ENCODE data around the gene GGT6. TPM values are rescaled to one million over a fixed set of nuclear protein-coding genes. Genes with fewer than 3 reads are reported as not detected.
A peak's percentile ranks its signal among the peaks of the same experiment; 100 is the strongest.

Gene GGT6
- total RNA-seq, 2 experiments from 2014 or later, result not detected

GRCh38 chr17:4588898-4589625 is 28.7 kb upstream of the GGT6 start:
- intact Hi-C loops (cut with micrococcal nuclease), result no loop called here
- H3K9me3 Mint-ChIP-seq, result no peaks in the 10 kb centered on the region
- no peaks in the 10 kb centered on the region for H3K4me1 Mint-ChIP-seq (ENCODE audit: low read depth)
- H3K4me3 Mint-ChIP-seq, result no peak overlapping the region
- H3K27me3 Mint-ChIP-seq (ENCODE audit: low read depth), result peaks cover 13% of the 10 kb centered on the region
- CTCF ChIA-PET, result interaction anchor here (0.9 to 1.6 kb wide), 2 partner anchors 22 kb away, joined by 4 to 6 read pairs; no protein-coding TSS in a partner anchor
- H3K27ac Mint-ChIP-seq, result no peak overlapping the region
- DNase-seq, result no peak
- no peaks in the 10 kb centered on the region for H3K36me3 Mint-ChIP-seq (ENCODE audit: low read depth)

GRCh38 chr17:4588391-4588790 is 28.0 kb upstream of the GGT6 start:
- peaks cover 19% of the 10 kb centered on the region for H3K27me3 Mint-ChIP-seq (ENCODE audit: low read depth)
- no peaks in the 10 kb centered on the region for H3K36me3 Mint-ChIP-seq (ENCODE audit: low read depth)
- H3K9me3 Mint-ChIP-seq, result no peaks in the 10 kb centered on the region
- CTCF ChIA-PET, result interaction anchor here (0.8 to 0.9 kb wide), 2 partner anchors 21 to 759 kb away, joined by 3 to 4 read pairs; no protein-coding TSS in a partner anchor
- H3K27ac Mint-ChIP-seq, result no peak overlapping the region
- peaks cover 3% of the 10 kb centered on the region for H3K4me1 Mint-ChIP-seq (ENCODE audit: low read depth)
- H3K4me3 Mint-ChIP-seq, result no peak overlapping the region
- intact Hi-C loops (cut with micrococcal nuclease), result no loop called here
- no peak for DNase-seq

- intact Hi-C loops (cut with micrococcal nuclease), result no loop called here
- Mint-ChIP-seq H3K27ac (no peak overlapping the region), H3K27me3 (ENCODE audit: low read depth) (peaks cover 25% of the 10 kb centered on the region), H3K9me3 (no peaks in the 10 kb centered on the region), H3K36me3 (ENCODE audit: low read depth) (no peaks in the 10 kb centered on the region), H3K4me1 (ENCODE audit: low read depth) (peaks cover 3% of the 10 kb centered on the region), H3K4me3 (no peak overlapping the region)
- DNase-seq, result no peak
- CTCF ChIA-PET, result interaction anchor here (0.8 kb wide), 1 partner anchor 758 kb away, joined by 3 read pairs; no protein-coding TSS in a partner anchor
These were observed 27.4 kb upstream of the GGT6 start for GRCh38 chr17:4587803-4588202.

GRCh38 chr17:4587195-4587594 is 26.8 kb upstream of the GGT6 start:
- Mint-ChIP-seq H3K27me3 (ENCODE audit: low read depth) (peaks cover 27% of the 10 kb centered on the region), H3K4me1 (ENCODE audit: low read depth) (peaks cover 3% of the 10 kb centered on the region), H3K9me3 (no peaks in the 10 kb centered on the region), H3K27ac (no peak overlapping the region), H3K4me3 (no peak overlapping the region), H3K36me3 (ENCODE audit: low read depth) (no peaks in the 10 kb centered on the region)
- intact Hi-C loops (cut with micrococcal nuclease), result no loop called here
- no peak for DNase-seq
- CTCF ChIA-PET, result no interaction called here

GRCh38 chr17:4586043-4586442 is 25.7 kb upstream of the GGT6 start:
- CTCF ChIA-PET, result interaction anchor here (0.6 to 1.0 kb wide), 2 partner anchors 19 to 21 kb away, joined by 3 to 6 read pairs; no protein-coding TSS in a partner anchor
- Mint-ChIP-seq H3K36me3 (ENCODE audit: low read depth) (no peaks in the 10 kb centered on the region), H3K27me3 (ENCODE audit: low read depth) (peaks cover 30% of the 10 kb centered on the region), H3K4me3 (no peak overlapping the region), H3K4me1 (ENCODE audit: low read depth) (peaks cover 3% of the 10 kb centered on the region), H3K27ac (no peak overlapping the region), H3K9me3 (no peaks in the 10 kb centered on the region)
- no peak for DNase-seq
- intact Hi-C loops (cut with micrococcal nuclease), result no loop called here

- H3K36me3 Mint-ChIP-seq (ENCODE audit: low read depth), result no peaks in the 10 kb centered on the region
- H3K4me1 Mint-ChIP-seq (ENCODE audit: low read depth), result peaks cover 3% of the 10 kb centered on the region
- peaks cover 30% of the 10 kb centered on the region for H3K27me3 Mint-ChIP-seq (ENCODE audit: low read depth)
- intact Hi-C loops (cut with micrococcal nuclease), result no loop called here
- no peak for DNase-seq
- H3K4me3 Mint-ChIP-seq, result no peak overlapping the region
- H3K9me3 Mint-ChIP-seq, result no peaks in the 10 kb centered on the region
- CTCF ChIA-PET, result interaction anchor here (1.0 kb wide), 1 partner anchor 20 kb away, joined by 3 read pairs; no protein-coding TSS in a partner anchor
- H3K27ac Mint-ChIP-seq, result no peak overlapping the region
These were observed 25.2 kb upstream of the GGT6 start for GRCh38 chr17:4585638-4585994.

GRCh38 chr17:4584917-4585637 is 24.7 kb upstream of the GGT6 start:
- CTCF ChIA-PET, result no interaction called here
- Mint-ChIP-seq H3K4me1 (ENCODE audit: low read depth) (peaks cover 3% of the 10 kb centered on the region), H3K36me3 (ENCODE audit: low read depth) (no peaks in the 10 kb centered on the region), H3K27ac (no peak overlapping the region), H3K27me3 (ENCODE audit: low read depth) (peaks cover 30% of the 10 kb centered on the region), H3K9me3 (no peaks in the 10 kb centered on the region), H3K4me3 (peak overlapping the region; percentile 38)
- DNase-seq, result no peak
- intact Hi-C loops (cut with micrococcal nuclease), result no loop called here

GRCh38 chr17:4584101-4584916 is 23.9 kb upstream of the GGT6 start, which contains the start of gene SMTNL2:
Gene SMTNL2, plus strand, starts transcription at chr17:4584529. Its CDS starts 77 bp downstream, at chr17:4584606.
- no peak for DNase-seq
- H3K27me3 Mint-ChIP-seq (ENCODE audit: low read depth), result peaks cover 30% of the 10 kb centered on the region
- CTCF ChIA-PET, result interaction anchor here (1.1 kb wide), 1 partner anchor 17 kb away, joined by 3 read pairs; no protein-coding TSS in a partner anchor
- no peaks in the 10 kb centered on the region for H3K9me3 Mint-ChIP-seq
- peak within 1 kb of the TSS; percentile 61 for H3K4me3 Mint-ChIP-seq
- no peak within 1 kb of the TSS for H3K27ac Mint-ChIP-seq
- H3K36me3 Mint-ChIP-seq (ENCODE audit: low read depth), result no peaks in the 10 kb centered on the region
- intact Hi-C loops (cut with micrococcal nuclease), result no loop called here
- peaks cover 3% of the 10 kb centered on the region for H3K4me1 Mint-ChIP-seq (ENCODE audit: low read depth)

GRCh38 chr17:4583782-4584100 is 23.4 kb upstream of the GGT6 start:
- intact Hi-C loops (cut with micrococcal nuclease), result no loop called here
- Mint-ChIP-seq H3K9me3 (no peaks in the 10 kb centered on the region), H3K4me1 (ENCODE audit: low read depth) (peaks cover 3% of the 10 kb centered on the region), H3K4me3 (peak overlapping the region; percentile 61), H3K36me3 (ENCODE audit: low read depth) (no peaks in the 10 kb centered on the region), H3K27me3 (ENCODE audit: low read depth) (peaks cover 30% of the 10 kb centered on the region), H3K27ac (no peak overlapping the region)
- DNase-seq, result peak; percentile 19
- CTCF ChIA-PET, result interaction anchor here (1.1 kb wide), 1 partner anchor 17 kb away, joined by 3 read pairs; no protein-coding TSS in a partner anchor

- H3K4me1 Mint-ChIP-seq (ENCODE audit: low read depth), result peaks cover 3% of the 10 kb centered on the region
- CTCF ChIA-PET, result interaction anchor here (1.1 kb wide), 1 partner anchor 16 kb away, joined by 3 read pairs; no protein-coding TSS in a partner anchor
These were observed 22.8 kb upstream of the GGT6 start for GRCh38 chr17:4583206-4583605.

GRCh38 chr17:4582691-4583090 is 22.3 kb upstream of the GGT6 start:
- Mint-ChIP-seq H3K4me3 (no peak overlapping the region), H3K27ac (no peak overlapping the region), H3K27me3 (ENCODE audit: low read depth) (peaks cover 30% of the 10 kb centered on the region), H3K36me3 (ENCODE audit: low read depth) (no peaks in the 10 kb centered on the region), H3K9me3 (no peaks in the 10 kb centered on the region), H3K4me1 (ENCODE audit: low read depth) (peaks cover 3% of the 10 kb centered on the region)
- CTCF ChIA-PET, result no interaction called here
- intact Hi-C loops (cut with micrococcal nuclease), result no loop called here
- no peak for DNase-seq

More at GRCh38 chr17:4583206-4583605, 22.8 kb upstream of the GGT6 start:
- no peaks in the 10 kb centered on the region for H3K9me3 Mint-ChIP-seq
- intact Hi-C loops (cut with micrococcal nuclease), result no loop called here
- no peak overlapping the region for H3K4me3 Mint-ChIP-seq
- no peaks in the 10 kb centered on the region for H3K36me3 Mint-ChIP-seq (ENCODE audit: low read depth)
- DNase-seq, result no peak
- H3K27me3 Mint-ChIP-seq (ENCODE audit: low read depth), result peaks cover 30% of the 10 kb centered on the region
- no peak overlapping the region for H3K27ac Mint-ChIP-seq

GRCh38 chr17:4582101-4582501 is 21.7 kb upstream of the GGT6 start:
- no peaks in the 10 kb centered on the region for H3K9me3 Mint-ChIP-seq
- intact Hi-C loops (cut with micrococcal nuclease), result no loop called here
- peaks cover 3% of the 10 kb centered on the region for H3K4me1 Mint-ChIP-seq (ENCODE audit: low read depth)
- no peak for DNase-seq
- no peak overlapping the region for H3K4me3 Mint-ChIP-seq
- H3K36me3 Mint-ChIP-seq (ENCODE audit: low read depth), result no peaks in the 10 kb centered on the region
- CTCF ChIA-PET, result interaction anchor here (1.0 kb wide), 1 partner anchor 15 kb away, joined by 5 read pairs; no protein-coding TSS in a partner anchor
- no peak overlapping the region for H3K27ac Mint-ChIP-seq
- H3K27me3 Mint-ChIP-seq (ENCODE audit: low read depth), result peaks cover 30% of the 10 kb centered on the region

Data from activated naive CD4-positive, alpha-beta T cell treated with anti-CD3 and anti-CD28 coated beads for 36 hours (primary cell).